Caco-2 (cell line): Measurements from ENCODE around the gene DPH6. TPM values are rescaled to one million over a fixed set of nuclear protein-coding genes. Genes with fewer than 3 reads are reported as not detected.

Experiments
- BruUV-seq: library from RNA; stranded (reverse); fragments of 400-500 nt; replicated peaks from 2 replicates; lab custom pipeline; 2021; lab: Mats Ljungman, UMichigan
- CTCF ChIA-PET: fragments of 300-600 bp; sonication (Branson Sonifier 250); formaldehyde crosslinking; loops from one replicate; lab custom pipeline; 2022; ENCODE audit warnings: antibody characterized with exemption; lab: Charles Lee
- POLR2A ChIA-PET: fragments of 300-600 bp; sonication (Branson Sonifier 250); formaldehyde crosslinking; loops from one replicate; lab custom pipeline; 2022; ENCODE audit warnings: antibody characterized with exemption; lab: Charles Lee
- DNase-seq, 2 experiments: peaks; one replicate each; pipeline versions ENCODE4 v3.0.0 to v3.0.0-alpha.2; 2020 to 2022
- H3K27me3 ChIP-seq: replicated peaks from 2 replicates; pipeline ENCODE4 v1.6.0; 2011; ENCODE audit warnings: low read length; ENCODE audit not compliant: control insufficient read depth, insufficient read depth
- H3K36me3 ChIP-seq: 2 replicates; pipeline ENCODE4 v1.5.1; 2011; ENCODE audit warnings: low read length; ENCODE audit not compliant: control insufficient read depth, insufficient read depth
- H3K4me1 ChIP-seq: fragments of 250-450 bp; sonication (Bioruptor Pico); 2 replicates; pipeline ENCODE4 v1.5.1; 2020; ENCODE audit warnings: mild to moderate bottlenecking
- H3K4me3 ChIP-seq: 2 replicates; pipeline ENCODE4 v1.5.1; 2011; ENCODE audit warnings: low read depth, mild to moderate bottlenecking, control low read depth, low read length
- H3K9me3 ChIP-seq: fragments of 250-450 bp; sonication (Bioruptor Pico); 2 replicates; pipeline ENCODE4 v1.5.1; 2020; ENCODE audit warnings: mild to moderate bottlenecking, moderate library complexity
- H3K27ac Mint-ChIP-seq: one replicate; pipeline ENCODE4 v1.8.0; 2022; ENCODE audit warnings: mixed read lengths; ENCODE audit not compliant: unreplicated experiment
- H3K27me3 Mint-ChIP-seq: one replicate; pipeline ENCODE4 v1.8.0; 2022; ENCODE audit warnings: mixed read lengths; ENCODE audit not compliant: insufficient read depth, unreplicated experiment
- H3K36me3 Mint-ChIP-seq: one replicate; pipeline ENCODE4 v1.8.0; 2022; ENCODE audit warnings: mild to moderate bottlenecking, mixed read lengths; ENCODE audit not compliant: insufficient read depth, unreplicated experiment
- H3K4me1 Mint-ChIP-seq: one replicate; pipeline ENCODE4 v1.8.0; 2022; ENCODE audit warnings: low read depth, mixed read lengths; ENCODE audit not compliant: unreplicated experiment
- H3K4me3 Mint-ChIP-seq: one replicate; pipeline ENCODE4 v1.8.0; 2022; ENCODE audit warnings: mild to moderate bottlenecking, moderate library complexity, mixed read lengths; ENCODE audit not compliant: unreplicated experiment
- H3K9me3 Mint-ChIP-seq: one replicate; pipeline ENCODE4 v1.8.0; 2022; ENCODE audit warnings: mixed read lengths; ENCODE audit not compliant: unreplicated experiment
- CTCF ChIP-seq, 2 experiments: fragments of 200-600 bp in 1 of 2; IDR thresholded peaks; 1 replicate in 1 of 2; 2 replicates in 1 of 2; pipeline versions ENCODE4 v1.5.1 to v1.8.0; 2011 to 2022; ENCODE audit warnings: antibody characterized with exemption in 1 of 2, control low read depth in 1 of 2, inconsistent platforms in 1 of 2, low read depth in 1 of 2, low read length in 1 of 2, mild to moderate bottlenecking in 1 of 2, moderate library complexity in 1 of 2; ENCODE audit not compliant: insufficient read depth in 1 of 2, severe bottlenecking in 1 of 2, unreplicated experiment in 1 of 2
- intact Hi-C: fragments of 100-400 bp; cut with micrococcal nuclease; formaldehyde crosslinking; loops from one replicate; pipeline ENCODE4 v1.10.0; 2022; ENCODE audit not compliant: unreplicated experiment
- total RNA-seq: library from RNA; stranded (reverse); gene quantifications from 2 replicates; pipeline ENCODE4 v1.2.3, GENCODE V29; 2022

DPH6 gene
- total RNA-seq, 1 experiment from 2014 or later: 24.0 TPM

GRCh38 chr15:35583863-35584528, 38.0 kb upstream of the DPH6 start:
- Histone ChIP-seq H3K4me3 (no peak overlapping the region), H3K4me1 (no peaks in the 10 kb centered on the region), H3K27me3 (no peaks in the 10 kb centered on the region), H3K36me3 (no peaks in the 10 kb centered on the region), H3K9me3 (no peaks in the 10 kb centered on the region)
- ChIA-PET POLR2A (no interaction called here), CTCF (no interaction called here)
- Mint-ChIP-seq H3K27ac (no peak overlapping the region), H3K9me3 (no peaks in the 10 kb centered on the region), H3K4me1 (no peaks in the 10 kb centered on the region), H3K4me3 (no peak overlapping the region), H3K27me3 (peaks cover 4% of the 10 kb centered on the region), H3K36me3 (no peaks in the 10 kb centered on the region)
- DNase-seq: no peak
- intact Hi-C loops: no loop called here
- TF ChIP-seq CTCF (IDR thresholded peaks at IDR 0.05; ENCODE audit: insufficient read depth in 1 of 2, low read depth in 1 of 2, low read length in 1 of 2, severe bottlenecking in 1 of 2, unreplicated experiment in 1 of 2): no peak
- no TSS peak for BruUV-seq

GRCh38 chr15:35580606-35581005, 34.6 kb upstream of the DPH6 start:
- no peak for DNase-seq
- Mint-ChIP-seq H3K27me3 (no peaks in the 10 kb centered on the region), H3K9me3 (no peaks in the 10 kb centered on the region), H3K4me3 (no peak overlapping the region), H3K36me3 (no peaks in the 10 kb centered on the region), H3K27ac (no peak overlapping the region), H3K4me1 (no peaks in the 10 kb centered on the region)
- CTCF ChIA-PET: no interaction called here
- intact Hi-C loops: no loop called here
- Histone ChIP-seq H3K4me1 (no peaks in the 10 kb centered on the region), H3K27me3 (no peaks in the 10 kb centered on the region), H3K9me3 (no peaks in the 10 kb centered on the region), H3K36me3 (no peaks in the 10 kb centered on the region), H3K4me3 (no peak overlapping the region)
- POLR2A ChIA-PET: no interaction called here
- no peak for TF ChIP-seq CTCF (IDR thresholded peaks at IDR 0.05; ENCODE audit: insufficient read depth in 1 of 2, low read depth in 1 of 2, low read length in 1 of 2, severe bottlenecking in 1 of 2, unreplicated experiment in 1 of 2)
- no TSS peak for BruUV-seq

GRCh38 chr15:35567392-35567791, 21.4 kb upstream of the DPH6 start:
- Mint-ChIP-seq H3K4me3 (no peak overlapping the region), H3K36me3 (no peaks in the 10 kb centered on the region), H3K27ac (no peak overlapping the region), H3K4me1 (peaks cover 10% of the 10 kb centered on the region), H3K27me3 (no peaks in the 10 kb centered on the region), H3K9me3 (no peaks in the 10 kb centered on the region)
- H3K36me3 ChIP-seq: no peaks in the 10 kb centered on the region
- no peak overlapping the region for H3K4me3 ChIP-seq
- H3K9me3 ChIP-seq: no peaks in the 10 kb centered on the region
- POLR2A ChIA-PET: no interaction called here
- TF ChIP-seq CTCF (IDR thresholded peaks at IDR 0.05; ENCODE audit: insufficient read depth in 1 of 2, low read depth in 1 of 2, low read length in 1 of 2, severe bottlenecking in 1 of 2, unreplicated experiment in 1 of 2): no peak
- H3K27me3 ChIP-seq: no peaks in the 10 kb centered on the region
- no peaks in the 10 kb centered on the region for H3K4me1 ChIP-seq
- CTCF ChIA-PET: no interaction called here
- no peak for DNase-seq
- intact Hi-C loops: no loop called here
- no TSS peak for BruUV-seq
